Pulmonary artery endothelial cell (primary cell): ENCODE data around the gene WWOX. TPM values are rescaled to one million over a fixed set of nuclear protein-coding genes. Genes with fewer than 3 reads are reported as not detected.
"Not testable (repeated sequence)": the region's sequence is repeated elsewhere in the genome, so short reads cannot be mapped to it uniquely, and the experiment has no call there.

Source experiments
- DNase-seq: peaks from one replicate; pipeline ENCODE4 v3.0.0-alpha.2; 2011; ENCODE audit warnings: low read depth, low spot score
- total RNA-seq: library from RNA; depleted of rRNA; stranded (reverse); fragments of >200 nt; gene quantifications from 2 replicates; pipeline ENCODE4 v1.2.3, GENCODE V29; 2014

Gene WWOX
- total RNA-seq, 1 donor from 2014 or later: 15.9 TPM

- no peak for DNase-seq
Observed at GRCh38 chr16:79049040-79049439, 949.6 kb downstream of the WWOX start.

GRCh38 chr16:79050063-79050462 lies 950.6 kb downstream of the WWOX start:
- no peak for DNase-seq

DNA sequence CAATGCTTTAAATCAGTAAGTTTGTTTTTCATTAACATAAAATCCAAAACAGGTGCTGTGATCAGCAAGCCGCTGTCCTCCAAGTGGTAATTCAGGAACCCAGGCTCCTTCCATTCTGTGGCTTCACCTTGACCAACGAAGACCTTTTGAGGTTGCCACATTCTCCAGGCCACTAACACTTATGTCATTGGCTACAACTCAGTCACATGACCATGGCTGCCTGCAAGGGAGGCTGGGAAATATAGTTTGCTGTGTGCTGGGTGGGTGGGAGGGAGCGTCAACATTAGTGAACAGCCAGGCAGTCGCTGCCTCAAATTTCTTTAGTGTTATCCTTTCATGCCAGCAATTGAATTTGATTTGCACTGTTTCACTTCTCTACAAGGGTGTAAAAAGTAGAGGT lies 951.9 kb downstream of the WWOX start:
- no peak for DNase-seq

DNA sequence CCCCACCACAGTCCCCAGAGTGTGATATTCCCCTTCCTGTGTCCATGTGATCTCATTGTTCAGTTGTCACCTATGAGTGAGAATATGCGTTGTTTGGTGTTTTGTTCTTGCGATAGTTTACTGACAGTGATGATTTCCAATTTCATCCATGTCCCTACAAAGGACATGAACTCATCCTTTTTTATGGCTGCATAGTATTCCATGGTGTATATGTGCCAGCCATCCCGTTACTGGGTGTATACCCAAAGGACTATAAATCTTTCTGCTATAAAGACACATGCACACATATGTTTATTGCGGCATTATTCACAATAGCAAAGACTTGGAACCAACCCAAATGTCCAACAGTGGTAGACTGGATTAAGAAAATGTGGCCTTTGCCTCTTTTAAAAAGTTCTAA lies 952.7 kb downstream of the WWOX start:
- DNase-seq: not testable (repeated sequence)

DNA sequence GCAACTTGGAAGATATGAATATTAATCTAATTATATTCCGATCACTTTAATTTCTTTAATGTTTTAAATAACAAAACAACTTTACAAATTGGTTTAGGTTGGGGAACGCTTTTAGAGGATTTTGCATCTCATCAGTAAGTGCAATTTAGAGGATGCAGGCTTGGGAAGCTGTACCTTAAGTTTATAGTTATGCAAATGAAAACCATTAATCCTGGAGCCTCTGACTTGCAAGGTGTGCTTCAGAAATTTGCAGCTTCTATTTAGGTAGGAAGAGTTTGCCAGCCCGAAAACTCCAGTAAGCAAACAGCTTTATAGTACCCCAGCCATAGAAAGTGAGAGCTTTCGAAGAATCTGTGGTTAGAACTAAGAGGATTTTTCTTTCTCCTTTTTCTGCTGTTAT lies 954.1 kb downstream of the WWOX start:
- DNase-seq: no peak

- no peak for DNase-seq
Observed at GRCh38 chr16:79054211-79054984, 954.9 kb downstream of the WWOX start.

- no peak for DNase-seq
Observed at GRCh38 chr16:79055251-79055970, 956.0 kb downstream of the WWOX start.

DNA sequence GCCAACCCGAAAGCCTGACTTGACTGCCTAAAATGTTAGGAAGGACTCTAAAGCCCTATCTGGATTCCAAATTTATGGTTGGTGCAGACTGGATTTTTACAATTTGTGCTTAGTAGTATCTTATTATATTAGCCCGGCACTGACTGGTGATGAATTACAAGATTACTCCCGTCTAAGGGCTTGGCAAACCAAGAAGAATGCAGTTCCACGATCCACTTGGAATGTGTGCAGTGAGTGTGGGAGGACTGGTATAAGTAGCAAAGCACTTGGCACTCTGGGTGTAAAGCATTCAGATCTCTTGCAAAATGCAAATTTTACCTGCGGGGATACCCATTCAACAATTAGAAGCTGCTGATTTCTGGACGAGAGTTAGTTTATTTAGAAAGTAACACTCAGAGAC lies 961.7 kb downstream of the WWOX start:
- no peak for DNase-seq

GRCh38 chr16:79062336-79062735 lies 962.9 kb downstream of the WWOX start:
- no peak for DNase-seq

GRCh38 chr16:79062821-79063220 lies 963.4 kb downstream of the WWOX start:
- DNase-seq: no peak

- DNase-seq: no peak
Observed at GRCh38 chr16:79064256-79064972, 965.0 kb downstream of the WWOX start.

DNA sequence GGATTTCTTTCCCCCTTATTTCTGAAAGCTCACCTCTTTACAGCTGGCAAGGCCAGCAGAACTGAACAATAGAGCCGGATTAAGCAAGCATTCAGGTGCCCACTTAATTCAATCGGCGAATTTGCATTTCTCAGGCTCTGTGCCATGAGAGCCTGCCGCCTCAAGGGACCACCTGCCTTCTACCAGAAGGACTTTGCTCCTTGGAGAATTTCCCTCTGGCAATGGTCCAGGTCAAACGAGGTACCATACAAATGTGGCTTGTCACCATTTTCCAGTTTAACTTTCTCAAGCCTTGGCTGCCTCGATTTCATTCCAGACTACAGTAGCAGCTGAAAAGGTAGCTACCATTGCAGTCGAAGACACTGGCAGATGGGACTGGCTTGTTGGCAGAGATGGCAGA lies 967.1 kb downstream of the WWOX start:
- DNase-seq: no peak

DNA sequence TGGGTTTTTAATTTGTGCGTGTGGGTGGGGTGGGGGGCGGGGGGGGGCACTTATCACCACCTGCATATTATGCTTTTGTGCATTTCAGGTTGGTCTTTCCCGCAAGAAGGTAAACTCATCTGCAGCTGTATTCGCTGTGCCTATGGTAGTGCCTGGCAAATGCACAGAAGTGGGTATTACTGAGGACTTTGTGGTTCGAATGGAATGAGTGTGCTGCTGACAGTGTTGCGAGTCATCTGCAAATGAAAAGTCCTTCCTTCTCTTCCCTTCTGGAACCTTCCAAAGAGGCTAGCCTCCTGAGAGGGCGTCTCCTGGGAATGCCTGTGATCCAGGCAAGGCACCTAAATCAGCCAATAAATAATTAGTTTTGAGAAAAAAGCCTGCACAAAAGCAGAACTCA lies 968.1 kb downstream of the WWOX start:
- no peak for DNase-seq

DNA sequence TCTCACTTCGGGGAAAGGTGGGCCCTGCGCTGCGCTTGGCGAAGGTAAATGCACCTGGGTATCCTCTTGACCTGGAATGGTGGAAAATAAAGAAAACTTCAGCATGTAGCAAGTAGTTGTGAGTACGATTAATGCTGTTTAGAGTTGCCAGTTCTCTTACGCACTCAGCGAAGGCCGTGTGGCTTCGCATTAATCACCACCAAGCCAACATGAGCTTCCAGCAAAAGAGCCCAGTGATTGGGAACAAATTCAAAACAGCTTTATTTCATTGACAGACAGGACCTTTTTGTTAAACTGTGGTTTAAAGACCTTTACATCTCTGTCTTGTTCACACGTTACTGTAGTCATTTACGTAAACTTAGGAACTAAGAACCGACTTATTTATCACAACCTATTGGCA lies 969.7 kb downstream of the WWOX start:
- DNase-seq: no peak

DNA sequence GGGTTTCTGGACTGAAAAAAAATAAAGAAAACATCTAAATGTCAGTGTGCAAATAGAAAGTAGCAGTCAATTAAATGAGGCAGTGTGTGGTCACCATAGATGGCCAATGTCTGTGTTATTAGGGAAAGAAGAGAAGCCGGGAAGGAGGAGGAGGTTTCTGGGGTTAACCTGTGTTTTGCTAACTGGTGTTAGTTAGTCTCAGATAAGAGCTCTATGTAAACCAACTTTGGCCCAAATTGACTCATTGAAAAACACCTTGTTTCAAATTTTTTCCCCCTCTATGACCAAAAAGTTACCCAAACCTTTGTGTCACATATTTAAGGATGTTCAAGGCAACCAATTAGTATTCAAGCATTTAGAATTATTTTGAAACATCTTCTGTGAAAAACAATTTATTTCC lies 970.2 kb downstream of the WWOX start:
- no peak for DNase-seq

GRCh38 chr16:79071424-79071823 lies 972.0 kb downstream of the WWOX start:
- no peak for DNase-seq

DNA sequence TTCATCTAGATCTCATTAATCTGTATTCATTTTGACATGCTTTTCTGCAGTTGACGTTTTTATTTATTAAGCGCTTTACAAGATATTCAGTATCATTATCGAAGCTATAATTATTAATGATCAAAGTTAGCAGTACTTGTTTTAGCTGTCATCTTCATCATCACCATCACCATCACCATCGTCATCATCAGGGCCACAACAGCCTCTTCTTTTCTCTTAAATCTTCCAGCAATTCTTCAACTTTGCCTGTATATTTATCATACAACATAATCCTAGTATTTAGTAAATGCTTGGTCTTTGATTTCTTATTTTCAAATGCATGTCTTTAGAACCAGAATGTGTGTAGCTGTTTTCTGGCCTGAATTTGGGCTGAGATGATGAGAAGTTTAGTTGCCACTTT lies 973.1 kb downstream of the WWOX start:
- no peak for DNase-seq

DNA sequence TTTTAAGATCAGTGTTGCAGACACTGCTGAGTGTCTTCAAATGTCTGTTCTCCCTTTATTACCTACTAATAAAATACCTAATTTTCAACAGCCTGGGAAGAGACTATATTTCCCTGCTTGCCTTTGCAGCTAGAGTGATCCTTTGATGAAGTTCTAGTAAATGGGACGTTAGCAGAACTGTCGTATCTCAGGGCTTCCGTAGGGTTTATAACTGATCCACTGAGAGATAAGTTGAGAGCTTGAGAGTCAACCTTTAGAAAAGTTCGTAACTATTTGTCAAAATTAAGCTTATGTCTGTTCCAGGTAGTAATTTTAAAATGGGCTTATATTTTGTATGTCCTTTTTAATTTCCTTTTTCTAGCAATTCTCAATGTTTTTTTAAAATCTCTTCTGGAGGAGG lies 974.1 kb downstream of the WWOX start:
- no peak for DNase-seq

GRCh38 chr16:79074541-79074940 lies 975.1 kb downstream of the WWOX start:
- no peak for DNase-seq

DNA sequence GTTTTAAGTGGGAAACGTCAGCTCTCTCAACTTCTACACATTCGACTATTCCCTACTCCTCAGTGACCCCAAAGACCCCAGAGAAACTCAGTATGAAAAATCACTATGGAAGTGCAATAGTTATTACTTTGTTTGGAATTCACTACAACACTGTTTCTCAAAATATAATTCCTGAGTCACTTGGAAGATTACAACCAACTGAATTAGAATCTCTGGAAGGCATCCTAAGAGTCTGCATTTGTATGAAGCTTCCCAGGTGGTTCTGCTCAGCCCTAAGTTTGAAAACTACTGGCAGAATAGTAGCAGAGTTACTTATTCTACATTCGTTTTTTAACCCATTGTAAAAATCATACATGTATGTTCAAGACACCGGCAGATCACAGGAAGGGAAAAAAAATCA lies 975.5 kb downstream of the WWOX start:
- no peak for DNase-seq

GRCh38 chr16:79076047-79076767 lies 976.8 kb downstream of the WWOX start:
- no peak for DNase-seq

DNA sequence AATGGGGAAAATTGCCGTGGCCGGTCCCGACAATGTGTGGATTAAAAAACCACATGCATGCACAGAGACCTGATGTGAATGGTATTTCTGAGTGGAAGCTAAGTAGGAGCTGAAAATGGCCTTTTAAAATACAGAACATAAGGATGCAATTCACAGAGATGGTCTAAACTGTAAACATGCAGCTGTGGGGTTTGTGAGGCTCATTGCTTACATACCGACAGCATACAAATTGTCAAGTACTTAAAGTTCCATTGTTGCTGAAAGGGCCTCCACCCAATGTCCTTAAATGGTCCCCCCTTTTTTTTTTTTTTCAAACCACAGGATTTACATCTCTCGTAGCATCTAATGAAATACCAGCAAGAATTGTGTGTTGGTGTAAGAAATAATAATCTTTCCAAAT lies 977.9 kb downstream of the WWOX start:
- no peak for DNase-seq
